ENCODE measurements around the gene PRKAG2. TPM values are rescaled to one million over a fixed set of nuclear protein-coding genes. Genes with fewer than 3 reads are reported as not detected.
A peak's percentile ranks its signal among the peaks of the same experiment; 100 is the strongest.

The PRKAG2 gene
- total RNA-seq, 4 donors from 2014 or later: 25.1 to 57.8 (median 46.7) TPM

- WGBS, 2 donors (ENCODE audit: low coverage in 1 of 2): 91% methylated on average over 3 of the region's 3 CpGs; no CpG with 5 or more reads in 1 of the 2 donors
- in situ Hi-C loops (cut with MboI; ENCODE audit: low pct_ligation_motif_present in 1 of 4, low pct_unique_long_range_greater_than_20kb in 1 of 4, low sequenced_read_pairs in 3 of 4) (no loop called here), intact Hi-C loops (cut with DNase I; ENCODE audit: low total_unique reads) (no loop called here)
- Histone ChIP-seq H3K4me3 (no peak overlapping the region), H3K27me3 (no peaks in the 10 kb centered on the region), H3K36me3 (no peaks in the 10 kb centered on the region), H3K27ac (no peak overlapping the region), H3K4me1 (no peaks in the 10 kb centered on the region), H3K9me3 (no peaks in the 10 kb centered on the region)
- DNase-seq: no peak
- TF ChIP-seq EP300 (IDR thresholded peaks at IDR 0.05; ENCODE audit: low read depth): no peak
- no peak for TF ChIP-seq POLR2A (IDR thresholded peaks at IDR 0.05)
- TF ChIP-seq POLR2AphosphoS5 (IDR thresholded peaks at IDR 0.05): no peak
- no peak for TF ChIP-seq CTCF (IDR thresholded peaks at IDR 0.05)
Observed at GRCh38 chr7:151657173-151657572, 219.7 kb downstream of the PRKAG2 start.

- H3K9me3 ChIP-seq: no peaks in the 10 kb centered on the region
- no peaks in the 10 kb centered on the region for H3K36me3 ChIP-seq
- no peak for TF ChIP-seq POLR2AphosphoS5 (IDR thresholded peaks at IDR 0.05)
- TF ChIP-seq POLR2A (IDR thresholded peaks at IDR 0.05): no peak
- TF ChIP-seq CTCF (IDR thresholded peaks at IDR 0.05): no peak
- TF ChIP-seq EP300 (IDR thresholded peaks at IDR 0.05; ENCODE audit: low read depth): no peak
- no peak overlapping the region for H3K4me3 ChIP-seq
- no peak for DNase-seq
- H3K27ac ChIP-seq: no peak overlapping the region
- WGBS, 2 donors (ENCODE audit: low coverage in 1 of 2): 92 to 100% methylated on average over 1 to 3 of the region's 3 CpGs
- H3K4me1 ChIP-seq: peaks cover 0 to 14% (median 5%) of the 10 kb centered on the region in 4 donors
- no peaks in the 10 kb centered on the region for H3K27me3 ChIP-seq
- in situ Hi-C loops (cut with MboI; ENCODE audit: low pct_ligation_motif_present in 1 of 4, low pct_unique_long_range_greater_than_20kb in 1 of 4, low sequenced_read_pairs in 3 of 4): no loop called here
- intact Hi-C loops (cut with DNase I; ENCODE audit: low total_unique reads): no loop called here
Observed at GRCh38 chr7:151655555-151655954, 221.4 kb downstream of the PRKAG2 start.

GRCh38 chr7:151652111-151652510 is 224.8 kb downstream of the PRKAG2 start:
- no peak for DNase-seq
- no peaks in the 10 kb centered on the region for H3K36me3 ChIP-seq
- no peaks in the 10 kb centered on the region for H3K9me3 ChIP-seq
- in situ Hi-C loops (cut with MboI; ENCODE audit: low pct_ligation_motif_present in 1 of 4, low pct_unique_long_range_greater_than_20kb in 1 of 4, low sequenced_read_pairs in 3 of 4): no loop called here
- 66 to 80% methylated on average over 5 of the region's 5 CpGs for WGBS, 2 donors (ENCODE audit: low coverage in 1 of 2)
- H3K27me3 ChIP-seq: no peaks in the 10 kb centered on the region
- peaks cover 0 to 17% (median 5%) of the 10 kb centered on the region in 4 donors for H3K4me1 ChIP-seq
- intact Hi-C loops (cut with DNase I; ENCODE audit: low total_unique reads): no loop called here
- H3K27ac ChIP-seq: peak overlapping the region; percentile 69 to 81 (median 72)
- no peak overlapping the region for H3K4me3 ChIP-seq
- TF ChIP-seq POLR2A (IDR thresholded peaks at IDR 0.05): no peak
- TF ChIP-seq CTCF (IDR thresholded peaks at IDR 0.05): no peak
- no peak for TF ChIP-seq POLR2AphosphoS5 (IDR thresholded peaks at IDR 0.05)
- no peak for TF ChIP-seq EP300 (IDR thresholded peaks at IDR 0.05; ENCODE audit: low read depth)

- no peak for DNase-seq
- H3K27me3 ChIP-seq: no peaks in the 10 kb centered on the region
- H3K4me1 ChIP-seq: peaks cover 0 to 17% (median 5%) of the 10 kb centered on the region in 4 donors
- intact Hi-C loops (cut with DNase I; ENCODE audit: low total_unique reads) (no loop called here), in situ Hi-C loops (cut with MboI; ENCODE audit: low pct_ligation_motif_present in 1 of 4, low pct_unique_long_range_greater_than_20kb in 1 of 4, low sequenced_read_pairs in 3 of 4) (no loop called here)
- H3K4me3 ChIP-seq: no peak overlapping the region
- TF ChIP-seq POLR2AphosphoS5 (IDR thresholded peaks at IDR 0.05): no peak
- no peak for TF ChIP-seq CTCF (IDR thresholded peaks at IDR 0.05)
- TF ChIP-seq POLR2A (IDR thresholded peaks at IDR 0.05): no peak
- TF ChIP-seq EP300 (IDR thresholded peaks at IDR 0.05; ENCODE audit: low read depth): no peak
- H3K36me3 ChIP-seq: no peaks in the 10 kb centered on the region
- 93 to 96% methylated on average over 3 to 4 of the region's 4 CpGs for WGBS, 2 donors (ENCODE audit: low coverage in 1 of 2)
- no peaks in the 10 kb centered on the region for H3K9me3 ChIP-seq
- H3K27ac ChIP-seq: peak overlapping the region in 3 of 4 donors; percentile 70 to 81 (median 75)
Observed at GRCh38 chr7:151650161-151650560, 226.8 kb downstream of the PRKAG2 start.

All from transverse colon (tissue), 4 donors.